NCI-H1694 (cell line): ENCODE results near the gene RDM1.

Experiments
- DNase-seq: peaks from one replicate; lab custom pipeline; 2025; lab: John Stamatoyannopoulos, UW

The RDM1 gene

GRCh38 chr17:35870906-35871819, 59.4 kb downstream of the RDM1 start:
- no peak for DNase-seq

- DNase-seq: no peak
Observed at GRCh38 chr17:35868737-35869136, 61.8 kb downstream of the RDM1 start, which contains the start of gene HEATR9. HEATR9 (minus strand) TSS chr17:35868891; CDS start chr17:35868742, 149 bp downstream.
